A673 (cell line): Measurements from ENCODE around the gene RASGRF1. TPM values are rescaled to one million over a fixed set of nuclear protein-coding genes. Genes with fewer than 3 reads are reported as not detected.

ENCODE experiments used
- BruUV-seq: library from RNA; stranded (reverse); fragments of 400-500 nt; replicated peaks from 2 replicates; lab custom pipeline; 2021; lab: Mats Ljungman, UMichigan
- CTCF ChIA-PET: fragments of 300-600 bp; sonication (Branson Sonifier 250); formaldehyde crosslinking; loops from one replicate; lab custom pipeline; 2022; ENCODE audit warnings: antibody characterized with exemption; lab: Charles Lee
- POLR2A ChIA-PET: fragments of 300-600 bp; sonication (Branson Sonifier 250); formaldehyde crosslinking; loops from one replicate; lab custom pipeline; 2022; ENCODE audit warnings: antibody characterized with exemption; ENCODE audit not compliant: low non-redundant PET; lab: Charles Lee
- DNase-seq: peaks from one replicate; pipeline ENCODE4 v3.0.0-alpha.2; 2015; ENCODE audit warnings: low spot score
- H3K27ac ChIP-seq: fragments of 200-600 bp; sonication (generic); 2 replicates; pipeline ENCODE4 v1.5.1; 2016; ENCODE audit warnings: mixed run types, low read depth, mild to moderate bottlenecking, mixed read lengths, antibody characterized with exemption, low read length; ENCODE audit not compliant: poor library complexity, severe bottlenecking
- H3K27me3 ChIP-seq: fragments of 200-600 bp; sonication (generic); replicated peaks from 2 replicates; pipeline ENCODE4 v1.6.1; 2017; ENCODE audit warnings: mixed run types, low read depth, mild to moderate bottlenecking, mixed read lengths, antibody characterized with exemption, low read length; ENCODE audit not compliant: insufficient read depth, poor library complexity
- H3K36me3 ChIP-seq: fragments of 200-600 bp; sonication (generic); 2 replicates; pipeline ENCODE4 v1.6.1; 2016; ENCODE audit warnings: mixed run types, mild to moderate bottlenecking, mixed read lengths, antibody characterized with exemption, low read length; ENCODE audit not compliant: insufficient read depth, poor library complexity, severe bottlenecking
- H3K4me1 ChIP-seq: fragments of 200-600 bp; sonication (generic); 2 replicates; pipeline ENCODE4 v1.6.1; 2017; ENCODE audit warnings: mixed run types, mild to moderate bottlenecking, mixed read lengths, antibody characterized with exemption, low read length; ENCODE audit not compliant: insufficient read depth, poor library complexity, severe bottlenecking
- H3K4me3 ChIP-seq: fragments of 200-600 bp; sonication (generic); 2 replicates; pipeline ENCODE4 v1.5.1; 2016; ENCODE audit warnings: low read depth, mixed run types, mild to moderate bottlenecking, mixed read lengths, low read length; ENCODE audit not compliant: poor library complexity, severe bottlenecking
- H3K9me3 ChIP-seq: fragments of 200-600 bp; sonication (generic); 2 replicates; pipeline ENCODE4 v1.6.1; 2016; ENCODE audit warnings: mixed run types, low read depth, mild to moderate bottlenecking, mixed read lengths, antibody characterized with exemption, low read length; ENCODE audit not compliant: poor library complexity, severe bottlenecking
- CTCF ChIP-seq: fragments of 300-800, 200-600 bp; sonication (generic); conservative IDR thresholded peaks from 2 replicates; pipeline ENCODE4 v1.5.1; 2017; ENCODE audit warnings: low read depth, mild to moderate bottlenecking, antibody characterized with exemption, low read length, moderate library complexity, mixed read lengths
- EZH2 ChIP-seq: fragments of 200-600 bp; sonication (generic); IDR thresholded peaks from 2 replicates; pipeline ENCODE4 v1.6.1; 2017; ENCODE audit warnings: borderline replicate concordance, low read depth, mild to moderate bottlenecking, mixed read lengths, antibody characterized with exemption, low read length; ENCODE audit not compliant: poor library complexity, severe bottlenecking
- intact Hi-C: fragments of 100-400 bp; cut with micrococcal nuclease; formaldehyde crosslinking; loops from one replicate; pipeline ENCODE4 v1.10.0; 2022; ENCODE audit not compliant: unreplicated experiment
- total RNA-seq: library from RNA; stranded (reverse); gene quantifications from 2 replicates; pipeline ENCODE4 v1.2.3, GENCODE V29; 2021

RASGRF1 gene
- total RNA-seq, 1 experiment from 2014 or later = 0.73 TPM

- no peaks in the 10 kb centered on the region for H3K4me1 ChIP-seq
- POLR2A ChIA-PET = no interaction called here
- CTCF ChIA-PET = no interaction called here
- H3K27me3 ChIP-seq = no peaks in the 10 kb centered on the region
- TF ChIP-seq CTCF = no peak
- no peak for TF ChIP-seq EZH2
- H3K27ac ChIP-seq = no peak overlapping the region
- H3K4me3 ChIP-seq = no peak overlapping the region
- intact Hi-C loops = no loop called here
- BruUV-seq = no TSS peak
- H3K9me3 ChIP-seq = no peaks in the 10 kb centered on the region
- DNase-seq = no peak
- peaks cover 39% of the 10 kb centered on the region for H3K36me3 ChIP-seq
These were observed 168.6 kb downstream of the RASGRF1 start for GRCh38 chr15:78921940-78922339.

- TF ChIP-seq CTCF (no peak), EZH2 (no peak)
- BruUV-seq = no TSS peak
- intact Hi-C loops = no loop called here
- Histone ChIP-seq H3K4me1 (no peaks in the 10 kb centered on the region), H3K27me3 (no peaks in the 10 kb centered on the region), H3K36me3 (peaks cover 39% of the 10 kb centered on the region), H3K27ac (no peak overlapping the region), H3K4me3 (no peak overlapping the region), H3K9me3 (no peaks in the 10 kb centered on the region)
- CTCF ChIA-PET = no interaction called here
- POLR2A ChIA-PET = no interaction called here
- no peak for DNase-seq
These were observed 169.1 kb downstream of the RASGRF1 start for GRCh38 chr15:78921517-78921916.

DNA sequence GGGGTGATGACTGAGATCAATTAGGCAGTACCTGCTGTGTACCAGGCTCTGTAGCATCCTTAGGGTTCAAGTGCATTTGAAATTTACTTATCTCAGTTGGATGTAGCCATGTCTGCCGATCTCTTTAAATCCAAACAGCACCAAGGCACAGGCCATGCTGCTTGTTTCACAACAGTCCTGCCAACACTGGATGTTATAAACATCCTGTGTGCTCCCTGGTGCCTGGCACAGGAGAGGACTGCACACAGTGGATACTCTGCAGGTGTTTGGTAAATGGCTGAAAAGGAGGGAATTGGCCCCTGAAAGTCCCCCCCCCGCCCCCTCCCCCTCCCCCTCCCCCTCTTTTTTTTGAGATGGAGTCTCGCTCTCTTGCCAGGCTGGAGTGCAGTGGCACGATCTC lies 172.7 kb downstream of the RASGRF1 start:
- no peaks in the 10 kb centered on the region for H3K27me3 ChIP-seq
- intact Hi-C loops = no loop called here
- no peak overlapping the region for H3K27ac ChIP-seq
- peaks cover 52% of the 10 kb centered on the region for H3K36me3 ChIP-seq
- no peak overlapping the region for H3K4me3 ChIP-seq
- no TSS peak for BruUV-seq
- no peak for DNase-seq
- H3K4me1 ChIP-seq = no peaks in the 10 kb centered on the region
- CTCF ChIA-PET = no interaction called here
- POLR2A ChIA-PET = no interaction called here
- no peak for TF ChIP-seq CTCF
- no peak for TF ChIP-seq EZH2
- H3K9me3 ChIP-seq = no peaks in the 10 kb centered on the region
